ENCODE data around the gene EPC1. TPM values are rescaled to one million over a fixed set of nuclear protein-coding genes. Genes with fewer than 3 reads are reported as not detected.

The EPC1 gene
- total and polyA plus RNA-seq, 9 of the 15 experiments (the other 6 are each of a cell fraction or from before 2014, with no cell fraction given), result 7.0 to 43.6 (median 16.1) TPM

DNA sequence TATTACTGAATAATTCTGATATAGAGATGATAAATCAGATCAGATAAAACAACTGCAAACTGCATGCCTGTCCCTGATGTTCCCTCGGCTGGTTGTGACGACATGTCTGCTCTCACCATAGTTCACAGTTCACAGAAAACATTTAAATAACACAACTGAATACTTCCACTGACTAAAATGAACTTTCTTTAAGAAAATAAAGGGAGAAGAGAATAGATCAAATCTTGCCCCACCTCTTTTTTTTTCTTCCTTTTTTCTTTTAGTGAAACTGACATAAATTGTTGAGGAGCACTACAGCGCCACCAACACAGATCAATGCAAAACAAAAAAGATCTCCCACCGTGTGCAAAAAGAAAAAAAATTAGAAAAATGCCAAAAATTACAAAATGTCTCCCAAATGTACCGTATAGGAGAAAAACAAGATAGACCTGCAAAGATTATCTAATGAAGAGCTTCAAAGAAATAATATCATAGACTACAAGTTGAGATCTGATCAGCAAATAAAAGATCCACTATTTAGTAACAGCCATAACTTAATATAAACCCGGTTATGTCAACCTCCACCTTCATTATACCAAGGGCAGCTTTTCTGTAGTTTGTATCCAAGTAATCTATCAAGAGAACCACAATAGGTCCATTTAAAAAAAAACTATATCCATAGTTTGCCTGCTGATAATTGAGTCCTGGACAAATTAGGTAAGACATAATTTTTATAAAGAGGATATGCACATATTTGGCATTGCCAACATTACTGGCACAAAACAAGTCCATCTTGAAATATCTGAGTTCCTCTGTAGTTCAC is 30.7 kb upstream of the EPC1 start (continued):
- TF ChIP-seq ZBTB7A (IDR thresholded peaks at IDR 0.05; ENCODE audit: borderline replicate concordance, control insufficient read depth, low read depth, low read length) (no peak), HOXB6 (CRISPR knock-in tag; IDR thresholded peaks at IDR 0.05; ENCODE audit: borderline replicate concordance) (no peak), SREBF2 (CRISPR knock-in tag; IDR thresholded peaks at IDR 0.05) (no peak), HDAC2 (IDR thresholded peaks at IDR 0.05) (peak; percentile 16; the same call in 1 of the 2 replicates), TRIM24 (IDR thresholded peaks at IDR 0.05) (no peak), ZNF766 (CRISPR knock-in tag; conservative IDR thresholded peaks at IDR 0.05) (no peak), THRAP3 (IDR thresholded peaks at IDR 0.05; ENCODE audit: borderline replicate concordance) (no peak; the same call in 1 of the 2 replicates), NCOA1 (IDR thresholded peaks at IDR 0.05; ENCODE audit: low read depth) (no peak), ATF7 (IDR thresholded peaks at IDR 0.05) (peak; percentile 50; the same call in 1 of the 2 replicates), MECOM (CRISPR knock-in tag; IDR thresholded peaks at IDR 0.05) (no peak), NEUROD1 (IDR thresholded peaks at IDR 0.05; ENCODE audit: borderline replicate concordance, low read depth, low read length, partially characterized antibody) (no peak), TAF15 (IDR thresholded peaks at IDR 0.05; ENCODE audit: low read depth, low read length) (no peak), POU5F1 (IDR thresholded peaks at IDR 0.05; ENCODE audit: borderline replicate concordance, low read depth, low read length, partially characterized antibody) (no peak), BRCA1 (IDR thresholded peaks at IDR 0.05) (no peak), BRCA1 (CRISPR knock-in tag; IDR thresholded peaks at IDR 0.05) (no peak), PHF20 (IDR thresholded peaks at IDR 0.05; ENCODE audit: partially characterized antibody) (no peak), LARP7 (IDR thresholded peaks at IDR 0.05) (no peak)
- TF ChIP-seq, protein P1, sequence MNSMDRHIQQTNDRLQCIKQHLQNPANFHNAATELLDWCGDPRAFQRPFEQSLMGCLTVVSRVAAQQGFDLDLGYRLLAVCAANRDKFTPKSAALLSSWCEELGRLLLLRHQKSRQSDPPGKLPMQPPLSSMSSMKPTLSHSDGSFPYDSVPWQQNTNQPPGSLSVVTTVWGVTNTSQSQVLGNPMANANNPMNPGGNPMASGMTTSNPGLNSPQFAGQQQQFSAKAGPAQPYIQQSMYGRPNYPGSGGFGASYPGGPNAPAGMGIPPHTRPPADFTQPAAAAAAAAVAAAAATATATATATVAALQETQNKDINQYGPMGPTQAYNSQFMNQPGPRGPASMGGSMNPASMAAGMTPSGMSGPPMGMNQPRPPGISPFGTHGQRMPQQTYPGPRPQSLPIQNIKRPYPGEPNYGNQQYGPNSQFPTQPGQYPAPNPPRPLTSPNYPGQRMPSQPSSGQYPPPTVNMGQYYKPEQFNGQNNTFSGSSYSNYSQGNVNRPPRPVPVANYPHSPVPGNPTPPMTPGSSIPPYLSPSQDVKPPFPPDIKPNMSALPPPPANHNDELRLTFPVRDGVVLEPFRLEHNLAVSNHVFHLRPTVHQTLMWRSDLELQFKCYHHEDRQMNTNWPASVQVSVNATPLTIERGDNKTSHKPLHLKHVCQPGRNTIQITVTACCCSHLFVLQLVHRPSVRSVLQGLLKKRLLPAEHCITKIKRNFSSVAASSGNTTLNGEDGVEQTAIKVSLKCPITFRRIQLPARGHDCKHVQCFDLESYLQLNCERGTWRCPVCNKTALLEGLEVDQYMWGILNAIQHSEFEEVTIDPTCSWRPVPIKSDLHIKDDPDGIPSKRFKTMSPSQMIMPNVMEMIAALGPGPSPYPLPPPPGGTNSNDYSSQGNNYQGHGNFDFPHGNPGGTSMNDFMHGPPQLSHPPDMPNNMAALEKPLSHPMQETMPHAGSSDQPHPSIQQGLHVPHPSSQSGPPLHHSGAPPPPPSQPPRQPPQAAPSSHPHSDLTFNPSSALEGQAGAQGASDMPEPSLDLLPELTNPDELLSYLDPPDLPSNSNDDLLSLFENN (IDR thresholded peaks at IDR 0.05; ENCODE audit: low read depth in 2 of 2, low read length in 2 of 2), result no peak
- TF ChIP-seq, protein P2, sequence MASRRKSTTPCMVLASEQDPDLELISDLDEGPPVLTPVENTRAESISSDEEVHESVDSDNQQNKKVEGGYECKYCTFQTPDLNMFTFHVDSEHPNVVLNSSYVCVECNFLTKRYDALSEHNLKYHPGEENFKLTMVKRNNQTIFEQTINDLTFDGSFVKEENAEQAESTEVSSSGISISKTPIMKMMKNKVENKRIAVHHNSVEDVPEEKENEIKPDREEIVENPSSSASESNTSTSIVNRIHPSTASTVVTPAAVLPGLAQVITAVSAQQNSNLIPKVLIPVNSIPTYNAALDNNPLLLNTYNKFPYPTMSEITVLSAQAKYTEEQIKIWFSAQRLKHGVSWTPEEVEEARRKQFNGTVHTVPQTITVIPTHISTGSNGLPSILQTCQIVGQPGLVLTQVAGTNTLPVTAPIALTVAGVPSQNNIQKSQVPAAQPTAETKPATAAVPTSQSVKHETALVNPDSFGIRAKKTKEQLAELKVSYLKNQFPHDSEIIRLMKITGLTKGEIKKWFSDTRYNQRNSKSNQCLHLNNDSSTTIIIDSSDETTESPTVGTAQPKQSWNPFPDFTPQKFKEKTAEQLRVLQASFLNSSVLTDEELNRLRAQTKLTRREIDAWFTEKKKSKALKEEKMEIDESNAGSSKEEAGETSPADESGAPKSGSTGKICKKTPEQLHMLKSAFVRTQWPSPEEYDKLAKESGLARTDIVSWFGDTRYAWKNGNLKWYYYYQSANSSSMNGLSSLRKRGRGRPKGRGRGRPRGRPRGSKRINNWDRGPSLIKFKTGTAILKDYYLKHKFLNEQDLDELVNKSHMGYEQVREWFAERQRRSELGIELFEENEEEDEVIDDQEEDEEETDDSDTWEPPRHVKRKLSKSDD (conservative IDR thresholded peaks at IDR 0.05; ENCODE audit: low read length), result no peak
- TF ChIP-seq, protein P3, sequence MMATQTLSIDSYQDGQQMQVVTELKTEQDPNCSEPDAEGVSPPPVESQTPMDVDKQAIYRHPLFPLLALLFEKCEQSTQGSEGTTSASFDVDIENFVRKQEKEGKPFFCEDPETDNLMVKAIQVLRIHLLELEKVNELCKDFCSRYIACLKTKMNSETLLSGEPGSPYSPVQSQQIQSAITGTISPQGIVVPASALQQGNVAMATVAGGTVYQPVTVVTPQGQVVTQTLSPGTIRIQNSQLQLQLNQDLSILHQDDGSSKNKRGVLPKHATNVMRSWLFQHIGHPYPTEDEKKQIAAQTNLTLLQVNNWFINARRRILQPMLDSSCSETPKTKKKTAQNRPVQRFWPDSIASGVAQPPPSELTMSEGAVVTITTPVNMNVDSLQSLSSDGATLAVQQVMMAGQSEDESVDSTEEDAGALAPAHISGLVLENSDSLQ (IDR thresholded peaks at IDR 0.05), result no peak
- TF ChIP-seq, protein P4, sequence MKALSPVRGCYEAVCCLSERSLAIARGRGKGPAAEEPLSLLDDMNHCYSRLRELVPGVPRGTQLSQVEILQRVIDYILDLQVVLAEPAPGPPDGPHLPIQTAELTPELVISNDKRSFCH (CRISPR knock-in tag; IDR thresholded peaks at IDR 0.05), result no peak
- TF ChIP-seq, protein P4 (tag; IDR thresholded peaks at IDR 0.05), result no peak

All from K562 (cell line).